Heart left ventricle (tissue), 13 donors: ENCODE data around the gene KCNJ4.

ENCODE experiments used
- POLR2A ChIP-seq, 2 donors: fragments of 450-650 bp; IDR thresholded peaks; one replicate each; pipeline ENCODE4 v1.6.1; 2017; ENCODE audit warnings: antibody characterized with exemption in 2 of 2, mild to moderate bottlenecking in 2 of 2, moderate library complexity in 2 of 2
- TF ChIP-seq, protein P1 (sequence below), 12 donors: fragments of 200-600 bp; sonication (generic) in 4 of 12; IDR thresholded peaks; one replicate each; pipeline versions ENCODE4 v1.5.0 to v1.8.0; 2018 to 2022; ENCODE audit warnings: antibody characterized with exemption in 12 of 12, mild to moderate bottlenecking in 5 of 12
- donor health status: ischemic (EF 13 %, LVEDD 7.1; RV severe dilation, severe dysfunction).
- donor health status: DM: no; HTN: yes; CAD: no.
- donor health status: DM: no; HTN: no; CAD: no.
- donor health status: ischemic (EF 25% LVEDD 6.9; RV normal size, moderate dysfunction).
- donor health status: ischemic (EF 25% LVEDD 5.7; RV mildly dilated, moderate dysfunction).
- donor health status: ischemic (EF 35%, LVEDD 5.7; RV mildly dilated, moderate dysfunction).
- donor health status: nonischemic (EF 11% LVEDD 7.7; RV severe dilation, severe dysfunction).
- donor health status: DM: yes; HTN: yes; CAD: no.
- donor health status: PGD.
- donor health status: ischemic (EF 29% LVEDD 5.4; RV normal size, mild dysfunction).
- donor health status: nonischemic (EF 23%, LVEDD 6.1; RV moderate dilation, normal function).

DNA sequence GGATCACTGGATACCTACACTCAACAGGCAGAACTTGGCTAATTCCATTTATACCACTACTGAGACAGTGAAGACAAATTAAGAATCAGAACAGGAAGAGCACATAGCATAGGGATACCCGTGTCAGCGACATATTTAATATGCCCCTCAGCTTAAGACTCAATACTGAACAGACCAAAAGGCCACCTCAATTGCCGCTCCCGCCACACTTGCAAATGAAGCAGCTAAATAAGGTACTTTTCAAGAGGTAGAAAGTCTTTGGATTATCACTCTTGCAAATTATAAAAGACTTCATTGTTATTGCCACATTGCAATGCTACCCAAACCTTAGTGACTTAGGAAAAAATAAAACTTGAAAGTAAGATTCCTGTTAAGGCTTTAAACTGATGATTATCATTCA, 48.0 kb upstream of the KCNJ4 start:
- TF ChIP-seq, protein P1, sequence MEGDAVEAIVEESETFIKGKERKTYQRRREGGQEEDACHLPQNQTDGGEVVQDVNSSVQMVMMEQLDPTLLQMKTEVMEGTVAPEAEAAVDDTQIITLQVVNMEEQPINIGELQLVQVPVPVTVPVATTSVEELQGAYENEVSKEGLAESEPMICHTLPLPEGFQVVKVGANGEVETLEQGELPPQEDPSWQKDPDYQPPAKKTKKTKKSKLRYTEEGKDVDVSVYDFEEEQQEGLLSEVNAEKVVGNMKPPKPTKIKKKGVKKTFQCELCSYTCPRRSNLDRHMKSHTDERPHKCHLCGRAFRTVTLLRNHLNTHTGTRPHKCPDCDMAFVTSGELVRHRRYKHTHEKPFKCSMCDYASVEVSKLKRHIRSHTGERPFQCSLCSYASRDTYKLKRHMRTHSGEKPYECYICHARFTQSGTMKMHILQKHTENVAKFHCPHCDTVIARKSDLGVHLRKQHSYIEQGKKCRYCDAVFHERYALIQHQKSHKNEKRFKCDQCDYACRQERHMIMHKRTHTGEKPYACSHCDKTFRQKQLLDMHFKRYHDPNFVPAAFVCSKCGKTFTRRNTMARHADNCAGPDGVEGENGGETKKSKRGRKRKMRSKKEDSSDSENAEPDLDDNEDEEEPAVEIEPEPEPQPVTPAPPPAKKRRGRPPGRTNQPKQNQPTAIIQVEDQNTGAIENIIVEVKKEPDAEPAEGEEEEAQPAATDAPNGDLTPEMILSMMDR (IDR thresholded peaks at IDR 0.05): no peak
- no peak for TF ChIP-seq POLR2A (IDR thresholded peaks at IDR 0.05)
